ENCODE results near the gene SYT15. TPM values are rescaled to one million over a fixed set of nuclear protein-coding genes. Genes with fewer than 3 reads are reported as not detected.

Gene SYT15
- total RNA-seq, 1 experiment from 2014 or later = 1.6 TPM

DNA sequence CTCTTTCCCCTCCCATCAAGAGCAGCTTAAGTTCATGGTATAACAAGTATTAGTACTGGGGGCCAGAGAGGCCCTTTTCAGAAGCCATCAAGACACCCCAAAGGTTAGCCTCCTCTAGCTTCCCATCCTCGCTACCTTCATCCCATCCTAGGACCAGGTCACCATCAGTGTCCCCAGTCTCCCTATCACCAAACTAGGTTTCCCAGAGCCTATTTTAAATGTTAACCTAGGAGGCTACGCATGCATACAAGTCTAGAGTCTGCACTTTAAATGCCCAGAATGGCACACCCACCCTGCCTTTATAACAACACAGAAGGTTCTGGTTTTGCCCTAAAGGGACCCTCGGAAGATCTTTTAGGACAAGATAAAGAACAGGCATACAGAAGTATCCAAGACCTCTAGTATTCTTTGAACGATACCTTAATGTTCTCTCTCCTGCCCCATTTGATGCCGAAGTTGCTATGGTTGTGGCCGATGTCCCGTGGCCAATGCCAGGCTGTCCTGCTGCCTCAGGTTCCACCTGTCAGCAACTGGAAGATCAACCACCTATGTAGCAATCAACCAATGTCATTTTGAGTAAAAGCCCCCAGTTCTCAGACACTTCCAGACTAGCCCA lies 24.7 kb upstream of the SYT15 start:
- no peak overlapping the region for H3K4me2 ChIP-seq (ENCODE audit: low read length)
- H3K9me3 ChIP-seq (ENCODE audit: control insufficient read depth in 1 of 2, insufficient read depth in 1 of 2, low read depth in 1 of 2, low read length in 2 of 2) = no peaks in the 10 kb centered on the region
- intact Hi-C loops (cut with micrococcal nuclease) = no loop called here
- H3K9ac ChIP-seq (ENCODE audit: low read length) = no peak overlapping the region
- H3K79me2 ChIP-seq (ENCODE audit: insufficient read depth, low read length) = no peaks in the 10 kb centered on the region
- CTCF ChIA-PET = no interaction called here
- H3K9me2 ChIP-seq (ENCODE audit: insufficient read depth) = no peaks in the 10 kb centered on the region
- RAD21 ChIA-PET (ENCODE audit: low non-redundant PET in 1 of 2, low total read pairs in 2 of 2, uncharacterized antibody in 2 of 2, unreplicated experiment in 2 of 2) = no interaction called here
- no peaks in the 10 kb centered on the region for H3K27me3 ChIP-seq (ENCODE audit: insufficient read depth, low read length)
- H3K4me3 ChIP-seq (replicated peaks in 1 of 2; ENCODE audit: low read depth in 1 of 2, low read length in 2 of 2) = no peak overlapping the region
- no peaks in the 10 kb centered on the region for H3K36me3 ChIP-seq (ENCODE audit: control insufficient read depth in 1 of 2, insufficient read depth in 2 of 2, low read length in 2 of 2)
- H2AFZ ChIP-seq (ENCODE audit: low read depth, low read length, poor library complexity, severe bottlenecking) = no peak overlapping the region
- no peak overlapping the region for H3K27ac ChIP-seq (ENCODE audit: low read depth, low read length)
- no peaks in the 10 kb centered on the region for H4K20me1 ChIP-seq (ENCODE audit: insufficient read depth)
- no peak for TF ChIP-seq SRF (IDR thresholded peaks at IDR 0.05; ENCODE audit: low read depth)
- TF ChIP-seq, protein P1, sequence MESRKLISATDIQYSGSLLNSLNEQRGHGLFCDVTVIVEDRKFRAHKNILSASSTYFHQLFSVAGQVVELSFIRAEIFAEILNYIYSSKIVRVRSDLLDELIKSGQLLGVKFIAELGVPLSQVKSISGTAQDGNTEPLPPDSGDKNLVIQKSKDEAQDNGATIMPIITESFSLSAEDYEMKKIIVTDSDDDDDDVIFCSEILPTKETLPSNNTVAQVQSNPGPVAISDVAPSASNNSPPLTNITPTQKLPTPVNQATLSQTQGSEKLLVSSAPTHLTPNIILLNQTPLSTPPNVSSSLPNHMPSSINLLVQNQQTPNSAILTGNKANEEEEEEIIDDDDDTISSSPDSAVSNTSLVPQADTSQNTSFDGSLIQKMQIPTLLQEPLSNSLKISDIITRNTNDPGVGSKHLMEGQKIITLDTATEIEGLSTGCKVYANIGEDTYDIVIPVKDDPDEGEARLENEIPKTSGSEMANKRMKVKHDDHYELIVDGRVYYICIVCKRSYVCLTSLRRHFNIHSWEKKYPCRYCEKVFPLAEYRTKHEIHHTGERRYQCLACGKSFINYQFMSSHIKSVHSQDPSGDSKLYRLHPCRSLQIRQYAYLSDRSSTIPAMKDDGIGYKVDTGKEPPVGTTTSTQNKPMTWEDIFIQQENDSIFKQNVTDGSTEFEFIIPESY (IDR thresholded peaks at IDR 0.05; ENCODE audit: extremely low read depth, insufficient replicate concordance, low read length) = no peak
- TF ChIP-seq TCF7L2 (IDR thresholded peaks at IDR 0.05; ENCODE audit: borderline replicate concordance, extremely low read depth, insufficient read depth, insufficient read length) = no peak
- TF ChIP-seq CBX3 (IDR thresholded peaks at IDR 0.05; ENCODE audit: low read depth) = no peak
- no peak for TF ChIP-seq EZH2phosphoT487 (IDR thresholded peaks at IDR 0.05; ENCODE audit: borderline replicate concordance)
- no peak for TF ChIP-seq SIN3A (IDR thresholded peaks at IDR 0.05; ENCODE audit: low read depth)
- TF ChIP-seq, protein P2, sequence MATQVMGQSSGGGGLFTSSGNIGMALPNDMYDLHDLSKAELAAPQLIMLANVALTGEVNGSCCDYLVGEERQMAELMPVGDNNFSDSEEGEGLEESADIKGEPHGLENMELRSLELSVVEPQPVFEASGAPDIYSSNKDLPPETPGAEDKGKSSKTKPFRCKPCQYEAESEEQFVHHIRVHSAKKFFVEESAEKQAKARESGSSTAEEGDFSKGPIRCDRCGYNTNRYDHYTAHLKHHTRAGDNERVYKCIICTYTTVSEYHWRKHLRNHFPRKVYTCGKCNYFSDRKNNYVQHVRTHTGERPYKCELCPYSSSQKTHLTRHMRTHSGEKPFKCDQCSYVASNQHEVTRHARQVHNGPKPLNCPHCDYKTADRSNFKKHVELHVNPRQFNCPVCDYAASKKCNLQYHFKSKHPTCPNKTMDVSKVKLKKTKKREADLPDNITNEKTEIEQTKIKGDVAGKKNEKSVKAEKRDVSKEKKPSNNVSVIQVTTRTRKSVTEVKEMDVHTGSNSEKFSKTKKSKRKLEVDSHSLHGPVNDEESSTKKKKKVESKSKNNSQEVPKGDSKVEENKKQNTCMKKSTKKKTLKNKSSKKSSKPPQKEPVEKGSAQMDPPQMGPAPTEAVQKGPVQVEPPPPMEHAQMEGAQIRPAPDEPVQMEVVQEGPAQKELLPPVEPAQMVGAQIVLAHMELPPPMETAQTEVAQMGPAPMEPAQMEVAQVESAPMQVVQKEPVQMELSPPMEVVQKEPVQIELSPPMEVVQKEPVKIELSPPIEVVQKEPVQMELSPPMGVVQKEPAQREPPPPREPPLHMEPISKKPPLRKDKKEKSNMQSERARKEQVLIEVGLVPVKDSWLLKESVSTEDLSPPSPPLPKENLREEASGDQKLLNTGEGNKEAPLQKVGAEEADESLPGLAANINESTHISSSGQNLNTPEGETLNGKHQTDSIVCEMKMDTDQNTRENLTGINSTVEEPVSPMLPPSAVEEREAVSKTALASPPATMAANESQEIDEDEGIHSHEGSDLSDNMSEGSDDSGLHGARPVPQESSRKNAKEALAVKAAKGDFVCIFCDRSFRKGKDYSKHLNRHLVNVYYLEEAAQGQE (IDR thresholded peaks at IDR 0.05; ENCODE audit: low read depth) = no peak
- TF ChIP-seq, protein P3, sequence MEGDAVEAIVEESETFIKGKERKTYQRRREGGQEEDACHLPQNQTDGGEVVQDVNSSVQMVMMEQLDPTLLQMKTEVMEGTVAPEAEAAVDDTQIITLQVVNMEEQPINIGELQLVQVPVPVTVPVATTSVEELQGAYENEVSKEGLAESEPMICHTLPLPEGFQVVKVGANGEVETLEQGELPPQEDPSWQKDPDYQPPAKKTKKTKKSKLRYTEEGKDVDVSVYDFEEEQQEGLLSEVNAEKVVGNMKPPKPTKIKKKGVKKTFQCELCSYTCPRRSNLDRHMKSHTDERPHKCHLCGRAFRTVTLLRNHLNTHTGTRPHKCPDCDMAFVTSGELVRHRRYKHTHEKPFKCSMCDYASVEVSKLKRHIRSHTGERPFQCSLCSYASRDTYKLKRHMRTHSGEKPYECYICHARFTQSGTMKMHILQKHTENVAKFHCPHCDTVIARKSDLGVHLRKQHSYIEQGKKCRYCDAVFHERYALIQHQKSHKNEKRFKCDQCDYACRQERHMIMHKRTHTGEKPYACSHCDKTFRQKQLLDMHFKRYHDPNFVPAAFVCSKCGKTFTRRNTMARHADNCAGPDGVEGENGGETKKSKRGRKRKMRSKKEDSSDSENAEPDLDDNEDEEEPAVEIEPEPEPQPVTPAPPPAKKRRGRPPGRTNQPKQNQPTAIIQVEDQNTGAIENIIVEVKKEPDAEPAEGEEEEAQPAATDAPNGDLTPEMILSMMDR (IDR thresholded peaks at IDR 0.05 in 2 of 3, conservative IDR thresholded peaks at IDR 0.05 in 1 of 3; ENCODE audit: borderline replicate concordance in 1 of 3, insufficient read depth in 1 of 3, low read depth in 2 of 3, low read length in 2 of 3) = no peak
- TF ChIP-seq YY1 (IDR thresholded peaks at IDR 0.05; ENCODE audit: extremely low read depth, insufficient replicate concordance, low read depth, low read length) = no peak
- TF ChIP-seq POLR2A (IDR thresholded peaks at IDR 0.05; ENCODE audit: borderline replicate concordance, extremely low read depth, insufficient read depth, insufficient read length) = no peak
- no peak for TF ChIP-seq SP1 (IDR thresholded peaks at IDR 0.05; ENCODE audit: low read depth)
- TF ChIP-seq POLR2AphosphoS5 (IDR thresholded peaks at IDR 0.05; ENCODE audit: low read depth, low read length) = no peak
- peaks cover 0 to 9% of the 10 kb centered on the region in 2 experiments; a peak in 1 of 4 replicates for H3K4me1 ChIP-seq (ENCODE audit: control insufficient read depth in 1 of 2, insufficient read depth in 2 of 2, low read length in 2 of 2)
- no TSS peak for BruUV-seq (replicated peaks)
- ATAC-seq (no peak), DNase-seq (ENCODE audit: low read depth, low spot score) (no peak)
- POLR2A ChIA-PET = no interaction called here

Measured in HCT116 (cell line).